Ecto neural progenitor cell (in vitro differentiated cells): Measurements from ENCODE around the gene ARMC9.
"Not testable (repeated sequence)": the region's sequence is repeated elsewhere in the genome, so short reads cannot be mapped to it uniquely, and the experiment has no call there.

ENCODE experiments used
- DNase-seq: peaks from one replicate; pipeline ENCODE4 v3.0.0-alpha.2; 2018; ENCODE audit warnings: low spot score

The ARMC9 gene

GRCh38 chr2:231342061-231342711, 143.8 kb downstream of the ARMC9 start:
- no peak for DNase-seq

DNA sequence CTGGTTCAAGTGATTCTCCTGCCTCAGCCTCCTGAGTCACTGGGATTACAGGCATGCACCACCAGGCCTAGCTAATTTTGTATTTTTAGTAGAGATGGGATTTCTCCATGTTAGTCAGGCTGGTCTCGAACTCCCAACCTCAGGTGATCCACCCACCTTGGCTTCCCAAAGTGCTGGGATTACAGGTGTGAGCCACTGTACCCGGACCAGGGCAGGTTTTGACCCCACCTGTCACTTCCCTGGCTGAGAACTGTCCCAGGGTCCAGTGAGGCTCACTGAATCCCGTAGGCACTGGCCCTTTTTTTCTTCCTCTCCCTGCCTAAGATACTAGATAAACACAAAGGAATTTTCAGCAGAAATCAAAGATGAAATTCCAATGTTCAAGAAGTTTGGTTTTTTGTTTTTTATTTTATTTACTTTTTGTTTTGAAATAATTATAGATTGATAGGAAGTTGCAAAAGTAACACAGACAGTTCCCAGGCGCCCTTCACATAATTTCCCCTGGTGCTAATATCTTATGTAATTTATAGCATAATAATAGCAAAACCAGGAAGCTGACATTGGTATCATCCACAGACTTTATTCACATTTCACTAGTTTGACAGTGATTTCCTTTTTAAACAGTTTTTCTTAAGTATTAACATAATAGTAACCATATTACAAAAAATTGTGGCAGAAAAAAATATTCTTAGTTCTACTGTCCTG, 144.7 kb downstream of the ARMC9 start:
- DNase-seq = no peak

DNA sequence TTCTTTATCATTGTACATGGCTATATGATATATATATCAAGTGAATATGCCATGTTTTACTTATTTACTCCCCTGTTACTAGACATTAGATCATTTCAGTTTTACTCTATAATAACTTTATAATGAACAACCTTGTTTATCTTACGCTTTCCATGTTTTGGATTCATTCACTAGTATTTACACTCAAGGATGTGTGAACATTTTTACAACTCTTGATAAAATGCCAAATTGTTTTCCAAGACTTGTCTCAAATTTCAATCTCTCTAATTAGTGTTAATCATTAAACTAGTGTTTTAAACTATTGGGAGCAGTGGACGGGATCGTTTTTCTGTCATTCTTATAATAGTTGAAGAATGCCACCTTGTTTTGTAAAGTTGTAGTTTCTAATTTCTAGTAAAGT, 145.6 kb downstream of the ARMC9 start:
- no peak for DNase-seq

DNA sequence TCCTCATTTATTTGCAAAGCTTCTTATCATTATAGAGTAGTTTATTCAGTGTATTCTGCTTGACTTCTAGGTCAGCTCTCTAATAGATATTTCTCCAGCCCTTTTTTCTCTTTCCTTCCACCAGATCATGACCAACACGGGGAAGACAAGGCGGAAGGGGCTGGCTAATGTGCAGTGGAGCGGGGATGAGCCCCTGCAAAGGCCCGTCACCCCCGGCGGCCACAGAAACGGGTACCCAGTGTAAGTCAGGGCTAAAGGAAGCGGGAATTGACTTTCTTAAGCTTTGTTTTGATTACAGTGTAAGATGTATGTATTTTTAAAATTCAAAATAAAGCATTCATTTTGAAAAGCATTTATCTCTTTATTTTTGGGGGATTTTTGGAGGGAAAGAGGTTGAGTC, 146.4 kb downstream of the ARMC9 start:
- DNase-seq = no peak

DNA sequence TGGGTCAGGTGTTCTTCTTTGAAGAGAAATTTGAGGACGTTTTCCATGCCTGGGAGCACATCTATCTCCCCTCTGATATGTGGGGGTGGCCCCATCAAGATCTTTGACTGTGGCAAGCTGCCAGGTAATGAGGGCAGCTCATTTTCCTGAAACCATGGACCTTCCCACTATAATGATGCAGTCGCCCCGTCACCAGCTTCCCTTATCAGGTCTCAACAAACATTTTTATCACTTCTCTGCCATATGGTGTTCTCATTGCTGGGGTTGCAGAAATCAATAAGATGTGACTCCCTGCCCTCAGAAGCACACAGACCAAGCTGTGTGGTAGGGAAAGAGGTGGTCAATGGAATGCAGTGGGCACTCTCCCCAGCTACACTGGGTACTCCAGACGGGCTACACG, 148.7 kb downstream of the ARMC9 start:
- DNase-seq = no peak

- DNase-seq = no peak
These were observed 149.2 kb downstream of the ARMC9 start for GRCh38 chr2:231347638-231348037.

- DNase-seq = no peak
These were observed 149.7 kb downstream of the ARMC9 start for GRCh38 chr2:231348173-231348572.

- no peak for DNase-seq
These were observed 150.4 kb downstream of the ARMC9 start for GRCh38 chr2:231348704-231349373.

GRCh38 chr2:231349374-231349735, 150.9 kb downstream of the ARMC9 start:
- DNase-seq = not testable (repeated sequence)

DNA sequence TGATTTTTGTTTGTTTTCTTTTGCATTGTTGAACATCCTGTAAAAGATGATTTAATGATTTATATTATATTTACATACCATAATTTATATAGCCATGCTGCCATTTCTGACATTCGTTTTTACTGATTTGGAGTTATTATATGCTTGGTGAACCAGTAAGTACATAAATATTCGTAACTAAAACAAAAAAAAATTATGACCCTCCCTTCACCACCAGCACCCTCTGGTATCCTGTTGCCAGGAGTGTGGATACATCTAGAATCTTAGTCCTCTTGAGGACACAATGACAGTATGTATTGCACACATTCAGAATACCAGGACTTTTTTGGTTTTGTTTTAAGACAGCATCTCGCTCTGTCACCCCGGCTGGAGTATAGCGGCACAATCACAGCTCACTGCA, 153.2 kb downstream of the ARMC9 start:
- no peak for DNase-seq

DNA sequence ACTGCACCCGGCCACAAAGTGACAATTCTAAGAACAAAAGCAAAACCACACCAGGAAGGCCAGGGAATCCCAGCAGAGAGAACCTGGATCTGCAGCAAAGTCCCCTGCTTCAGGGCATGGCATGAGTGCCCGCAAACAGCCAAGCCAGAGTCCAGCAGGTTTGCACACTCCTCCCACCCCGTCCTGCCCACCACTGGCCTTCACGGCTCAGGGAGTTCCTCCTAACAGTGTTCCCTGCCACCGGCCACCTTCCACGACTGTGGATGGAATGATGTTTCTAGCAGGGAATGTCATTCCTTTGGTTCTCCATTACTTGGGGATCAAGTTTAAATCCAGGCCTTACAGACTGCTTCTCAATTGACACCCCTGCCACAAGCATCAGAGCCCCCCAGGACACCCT, 155.0 kb downstream of the ARMC9 start:
- no peak for DNase-seq

- no peak for DNase-seq
These were observed 157.4 kb downstream of the ARMC9 start for GRCh38 chr2:231355508-231356465.

DNA sequence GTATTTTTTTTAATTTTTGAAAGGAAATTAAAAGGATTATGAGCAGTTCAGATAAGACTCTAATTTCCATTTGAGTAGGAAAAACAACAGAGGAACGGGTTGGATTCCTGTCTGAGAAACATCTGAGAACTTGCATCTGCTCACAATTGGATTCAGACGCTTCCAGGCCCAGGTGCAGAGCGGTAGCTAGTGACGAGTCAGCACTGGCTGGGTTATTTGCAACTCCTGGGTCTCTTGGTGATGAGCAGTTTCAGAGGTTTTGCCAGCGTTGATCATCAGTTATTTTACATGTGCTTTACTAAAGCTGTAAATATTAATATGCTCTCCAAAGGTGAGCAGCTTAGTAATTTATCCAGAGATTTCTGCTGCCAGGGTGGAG, 158.0 kb downstream of the ARMC9 start:
- DNase-seq = no peak

DNA sequence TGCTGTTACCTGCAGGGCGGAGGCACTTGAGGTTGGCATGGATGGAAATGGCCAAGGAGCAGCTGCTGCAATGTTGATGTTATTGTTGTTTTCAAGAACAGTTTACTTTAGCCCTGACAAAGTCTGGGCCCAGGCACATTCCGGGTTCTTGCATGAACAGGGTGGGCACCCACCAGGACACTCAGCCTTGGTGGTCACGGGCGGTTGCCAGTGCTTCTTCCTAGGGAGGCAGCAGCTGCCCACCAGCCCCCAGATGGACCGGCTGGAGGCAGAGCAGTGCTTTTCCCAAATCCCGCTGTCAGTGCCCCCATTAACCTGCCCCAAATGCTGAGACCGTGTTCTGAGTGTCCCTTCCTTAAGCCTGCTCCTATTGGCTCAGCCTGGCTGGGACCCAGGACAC, 158.6 kb downstream of the ARMC9 start:
- DNase-seq = no peak

- no peak for DNase-seq
These were observed 159.5 kb downstream of the ARMC9 start for GRCh38 chr2:231357931-231358330.

GRCh38 chr2:231359441-231359840, 161.0 kb downstream of the ARMC9 start:
- no peak for DNase-seq

DNA sequence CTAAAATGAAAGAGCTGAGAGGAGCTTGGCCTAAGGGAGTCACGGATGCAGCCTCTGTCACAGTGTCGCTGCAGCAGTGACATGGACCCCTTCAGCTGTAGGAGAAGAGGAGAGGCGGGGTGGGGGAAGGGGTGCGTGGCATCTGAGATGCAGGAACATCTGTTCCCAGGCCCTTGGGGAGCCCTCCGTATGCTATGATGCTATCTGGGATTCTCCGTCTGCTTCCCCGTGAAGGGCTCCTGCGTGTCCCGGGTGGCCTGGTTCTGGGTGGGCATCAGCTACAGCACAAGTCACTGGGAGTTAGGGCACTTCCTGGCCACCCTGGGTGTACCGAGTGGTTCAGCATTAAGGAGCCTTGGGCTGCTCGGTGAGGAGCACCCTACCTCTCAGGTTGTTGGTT, 161.5 kb downstream of the ARMC9 start:
- no peak for DNase-seq

GRCh38 chr2:231360401-231360800, 162.0 kb downstream of the ARMC9 start:
- DNase-seq = no peak

- DNase-seq = no peak
These were observed 162.5 kb downstream of the ARMC9 start for GRCh38 chr2:231360881-231361371.

- no peak for DNase-seq
These were observed 163.5 kb downstream of the ARMC9 start for GRCh38 chr2:231361701-231362554.

GRCh38 chr2:231362555-231363184, 164.2 kb downstream of the ARMC9 start:
- no peak for DNase-seq
